NCI-H774 (cell line): ENCODE results near the gene GNG2.

Source experiments
- DNase-seq: peaks from one replicate; lab custom pipeline; 2025; lab: John Stamatoyannopoulos, UW

Gene GNG2

GRCh38 chr14:51942971-51943370, 82.6 kb downstream of the GNG2 start:
- no peak for DNase-seq

GRCh38 chr14:51950007-51950406, 89.6 kb downstream of the GNG2 start:
- DNase-seq: no peak

GRCh38 chr14:51951656-51952055, 91.2 kb downstream of the GNG2 start:
- DNase-seq: no peak

- no peak for DNase-seq
Measured at GRCh38 chr14:51954031-51954430, 93.6 kb downstream of the GNG2 start.

GRCh38 chr14:51954657-51955056, 94.2 kb downstream of the GNG2 start:
- DNase-seq: peak; percentile 5

GRCh38 chr14:51957950-51958349, 97.5 kb downstream of the GNG2 start:
- DNase-seq: no peak

GRCh38 chr14:51959928-51960327, 99.5 kb downstream of the GNG2 start:
- DNase-seq: no peak

GRCh38 chr14:51960866-51961265, 100.5 kb downstream of the GNG2 start:
- no peak for DNase-seq

- no peak for DNase-seq
Measured at GRCh38 chr14:51962711-51963110, 102.3 kb downstream of the GNG2 start.

- DNase-seq: no peak
Measured at GRCh38 chr14:51963286-51963685, 102.9 kb downstream of the GNG2 start.

- no peak for DNase-seq
Measured at GRCh38 chr14:51967521-51967920, 107.1 kb downstream of the GNG2 start.

GRCh38 chr14:51969852-51970540, 109.6 kb downstream of the GNG2 start:
- no peak for DNase-seq

GRCh38 chr14:51972566-51972965, 112.2 kb downstream of the GNG2 start:
- DNase-seq: no peak

GRCh38 chr14:51977075-51977474, 116.7 kb downstream of the GNG2 start:
- DNase-seq: no peak

- no peak for DNase-seq
Measured at GRCh38 chr14:51978681-51979085, 118.3 kb downstream of the GNG2 start.

GRCh38 chr14:51979088-51979709, 118.8 kb downstream of the GNG2 start:
- DNase-seq: peak; percentile 68

- no peak for DNase-seq
Measured at GRCh38 chr14:51981218-51981854, 120.9 kb downstream of the GNG2 start.

GRCh38 chr14:51988221-51988620, 127.8 kb downstream of the GNG2 start:
- no peak for DNase-seq

GRCh38 chr14:51989293-51990234, 129.2 kb downstream of the GNG2 start, which contains the start of gene RTRAF:
Gene RTRAF (plus strand): TSS chr14:51989546. CDS start chr14:51989640, 94 bp downstream.
- peak; percentile 80 for DNase-seq

- no peak for DNase-seq
Measured at GRCh38 chr14:51990488-51990887, 130.1 kb downstream of the GNG2 start.

GRCh38 chr14:51993285-51993920, 133.0 kb downstream of the GNG2 start:
- no peak for DNase-seq
